Activated gamma-delta T cell (primary cell): ENCODE results near the gene STIM2.

Experiments used
- DNase-seq: peaks from one replicate; lab custom pipeline; 2025; lab: John Stamatoyannopoulos, UW

Gene STIM2

DNA sequence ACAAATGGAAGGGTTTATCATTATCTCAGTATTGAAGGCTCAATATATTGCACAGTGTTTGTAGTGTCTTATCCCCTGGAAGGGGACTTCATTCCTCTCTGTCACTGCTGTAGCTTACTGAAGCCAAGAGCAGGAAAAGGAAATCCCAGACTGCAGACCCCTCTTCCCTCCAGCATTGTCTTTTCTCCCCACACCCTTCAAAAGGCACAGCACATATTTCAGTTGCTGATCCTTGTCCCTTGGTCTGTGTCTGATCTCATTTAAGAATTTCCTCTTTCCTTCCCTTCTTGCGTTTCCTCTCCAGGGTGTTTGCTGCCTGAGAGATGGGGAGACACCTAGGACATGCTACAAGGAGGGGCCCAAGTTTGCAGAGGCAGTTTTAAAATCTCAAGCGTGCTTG, 40.1 kb downstream of the STIM2 start:
- DNase-seq: no peak

DNA sequence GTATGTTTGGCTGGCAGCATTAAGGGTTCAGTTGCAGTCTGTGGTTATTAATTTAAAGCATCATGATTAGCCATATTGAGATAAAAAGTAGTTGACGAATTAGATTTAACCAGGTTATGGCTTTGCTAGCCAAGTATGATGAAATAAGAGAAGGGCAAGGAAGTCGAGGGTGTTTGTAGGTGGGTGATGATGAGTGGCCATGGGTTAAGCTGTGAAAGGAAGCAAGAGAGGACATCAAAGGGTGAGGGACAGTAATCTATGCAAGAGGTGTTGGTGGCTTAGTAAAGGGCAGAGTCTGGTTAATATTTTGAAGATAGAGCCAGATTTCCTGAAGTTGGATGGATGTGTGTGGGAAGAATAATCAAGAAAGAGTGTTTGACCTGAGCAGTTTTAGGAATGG, 44.5 kb downstream of the STIM2 start:
- no peak for DNase-seq

DNA sequence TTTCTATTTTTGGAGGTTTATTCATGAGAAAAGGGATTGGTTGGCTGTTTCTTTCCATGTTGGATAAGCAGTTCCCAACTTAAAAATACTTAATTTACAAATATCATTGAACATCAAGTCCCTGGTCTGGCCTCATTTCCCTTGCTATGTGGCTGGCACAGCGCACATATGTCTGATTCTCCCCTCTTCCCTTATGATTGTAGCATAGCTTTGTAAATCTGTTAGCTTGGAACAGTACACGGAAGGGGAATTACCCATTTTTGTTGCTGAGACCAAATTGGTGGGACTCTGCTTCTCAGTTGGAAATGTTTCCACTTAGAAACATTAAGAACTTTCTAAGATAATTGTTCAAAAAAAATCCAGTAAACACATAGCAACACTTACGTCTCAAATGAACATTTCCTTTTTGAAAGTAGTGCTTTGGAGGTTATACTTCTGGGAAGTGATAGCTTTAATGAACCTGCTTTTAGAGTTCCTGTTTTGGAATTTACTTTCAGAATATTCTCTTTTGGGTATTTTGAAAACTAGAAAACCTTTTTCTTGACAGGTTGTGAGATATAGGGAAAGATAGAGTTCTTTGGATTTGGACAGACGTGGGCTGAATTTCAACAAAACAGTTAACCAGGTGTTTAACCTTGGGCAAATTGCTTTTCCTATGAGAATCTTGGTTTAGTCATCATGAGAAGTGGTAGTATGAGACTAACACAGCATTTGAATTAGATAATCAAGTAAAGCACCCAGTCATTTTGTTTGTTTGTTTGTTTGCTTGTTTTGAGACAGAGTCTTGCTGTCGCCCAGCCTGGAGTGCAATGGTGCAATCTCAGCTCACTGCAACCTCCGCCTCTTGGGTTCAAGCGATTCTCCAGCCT, 47.3 kb downstream of the STIM2 start:
- DNase-seq: no peak

DNA sequence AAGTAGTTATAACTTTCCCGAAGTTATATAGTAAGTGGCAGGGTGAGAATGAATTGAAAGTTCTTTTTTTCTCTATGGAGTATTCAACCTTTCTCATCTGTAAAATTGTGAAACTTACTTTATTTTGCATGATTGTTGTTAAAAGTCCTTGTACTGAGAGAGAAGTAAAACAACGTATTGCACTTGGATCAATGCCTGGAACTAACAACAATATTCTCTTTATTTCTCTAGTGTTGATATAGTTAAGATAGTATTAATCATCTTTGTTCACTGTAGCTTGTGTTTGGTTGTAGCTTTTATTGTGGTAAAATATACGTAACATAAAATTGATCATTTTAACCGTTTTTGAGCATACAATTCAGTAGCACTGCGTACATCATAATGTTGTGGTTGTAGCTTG, 48.7 kb downstream of the STIM2 start:
- no peak for DNase-seq

DNA sequence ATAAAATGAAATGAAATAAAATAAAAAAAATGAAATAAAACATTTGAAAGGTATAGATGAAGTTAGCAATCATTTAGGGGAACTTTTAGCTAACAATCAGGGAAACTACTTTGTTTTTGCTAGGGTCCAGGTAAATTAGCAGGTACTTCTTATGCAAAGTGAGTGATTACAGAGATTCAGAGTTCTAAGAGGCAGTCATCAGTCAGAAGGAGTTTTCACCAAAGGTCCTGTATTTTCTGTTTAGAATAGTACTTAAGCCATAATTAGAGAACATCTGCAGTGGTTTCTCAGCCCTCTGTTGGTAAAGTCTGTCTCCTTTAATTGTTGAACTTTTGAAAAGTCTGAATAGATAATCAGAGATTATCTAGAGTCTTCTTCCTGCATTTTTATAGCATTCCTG, 50.6 kb downstream of the STIM2 start:
- DNase-seq: no peak

DNA sequence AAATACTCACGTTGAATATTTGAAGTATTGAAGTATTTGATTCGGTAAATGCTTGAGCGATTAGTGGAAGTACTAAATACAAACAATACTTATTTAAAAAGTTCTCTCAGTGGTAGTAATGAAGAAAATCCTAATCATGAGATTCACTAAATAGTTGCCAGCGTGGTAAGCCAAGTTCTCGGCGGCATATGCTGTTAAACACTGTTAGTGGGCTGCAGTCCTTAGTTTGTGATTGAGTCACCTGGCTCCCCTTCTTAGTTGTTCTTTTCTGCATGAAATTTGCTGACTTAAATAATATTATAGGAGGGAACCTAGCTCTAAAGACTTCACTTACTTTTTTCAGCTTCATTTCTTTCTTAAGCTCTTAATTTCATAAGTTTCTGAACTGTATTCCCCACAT, 51.4 kb downstream of the STIM2 start:
- no peak for DNase-seq

DNA sequence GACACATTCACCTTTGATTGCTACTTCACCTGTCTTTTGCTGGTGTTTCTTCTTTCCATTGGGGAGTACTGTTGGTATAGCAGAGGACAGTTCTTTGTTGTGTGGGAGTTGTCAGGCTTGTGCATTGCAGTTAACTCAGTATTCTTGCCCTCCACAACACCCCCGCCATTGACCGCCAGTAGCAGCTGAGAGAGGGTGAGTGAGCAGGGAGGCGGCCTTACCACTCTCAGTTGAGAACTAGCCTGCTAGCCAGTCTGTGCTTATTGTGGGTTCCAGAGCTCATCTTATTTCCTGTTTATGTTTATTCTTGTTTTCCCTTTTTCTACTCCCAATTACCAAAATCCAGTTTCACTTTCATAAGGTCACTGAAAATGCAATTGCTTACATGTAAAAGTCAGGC, 52.2 kb downstream of the STIM2 start:
- no peak for DNase-seq

DNA sequence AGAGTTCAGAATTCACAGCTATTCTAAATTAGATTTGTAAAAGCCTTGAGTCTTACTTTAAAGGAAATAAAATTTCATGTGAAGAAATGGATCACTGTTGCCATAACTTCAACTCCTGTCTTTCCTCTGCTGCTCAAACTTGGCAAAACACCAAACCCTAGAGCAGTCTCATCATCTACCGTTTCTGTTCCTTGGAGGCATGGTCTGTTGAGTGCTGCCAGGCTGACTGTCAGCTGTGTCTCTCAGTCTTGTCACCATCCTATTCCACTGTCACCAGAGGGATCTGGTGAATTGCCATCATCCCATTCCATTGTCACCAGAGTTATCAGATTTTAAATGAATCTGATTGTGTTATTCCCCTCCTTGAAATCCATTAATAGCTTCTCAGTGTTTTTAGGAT, 55.6 kb downstream of the STIM2 start:
- no peak for DNase-seq

DNA sequence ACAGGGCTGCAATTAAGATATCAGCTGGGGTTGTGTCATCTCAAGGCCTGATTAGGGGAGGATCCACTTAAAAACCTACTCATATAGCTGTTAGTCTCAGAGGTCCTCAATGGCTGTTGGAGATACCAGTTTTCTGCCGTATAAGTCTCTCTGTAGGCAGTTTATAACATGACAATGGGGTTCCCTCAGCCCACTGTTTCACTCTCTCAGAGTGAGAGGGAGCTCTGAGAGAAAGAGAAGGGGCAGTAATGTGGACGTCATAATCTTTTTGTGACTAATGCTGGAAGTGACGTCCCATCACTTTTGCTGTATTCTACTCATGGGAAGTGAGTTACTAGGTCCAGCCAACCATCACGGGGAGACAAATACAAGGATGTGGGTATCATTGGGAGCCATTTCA, 70.3 kb downstream of the STIM2 start:
- DNase-seq: no peak

DNA sequence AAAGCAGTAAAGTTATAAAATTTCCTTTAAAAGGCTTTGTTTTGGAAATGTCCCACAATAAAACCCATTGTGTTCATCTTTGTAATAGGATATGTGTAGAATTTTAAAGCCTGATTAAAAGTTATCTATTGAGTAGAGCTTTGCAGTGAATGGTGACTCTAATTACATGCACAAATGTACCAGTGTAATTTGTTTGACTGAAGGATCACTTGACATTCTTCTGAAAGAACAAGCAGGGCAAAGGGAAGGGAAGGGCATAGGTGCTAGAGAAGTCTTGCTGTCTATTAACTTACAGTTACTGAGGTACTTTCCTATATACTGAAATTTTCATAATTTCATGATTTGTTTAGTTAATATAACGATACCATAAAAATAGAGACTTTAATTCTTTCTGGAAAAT, 70.8 kb downstream of the STIM2 start:
- DNase-seq: no peak

DNA sequence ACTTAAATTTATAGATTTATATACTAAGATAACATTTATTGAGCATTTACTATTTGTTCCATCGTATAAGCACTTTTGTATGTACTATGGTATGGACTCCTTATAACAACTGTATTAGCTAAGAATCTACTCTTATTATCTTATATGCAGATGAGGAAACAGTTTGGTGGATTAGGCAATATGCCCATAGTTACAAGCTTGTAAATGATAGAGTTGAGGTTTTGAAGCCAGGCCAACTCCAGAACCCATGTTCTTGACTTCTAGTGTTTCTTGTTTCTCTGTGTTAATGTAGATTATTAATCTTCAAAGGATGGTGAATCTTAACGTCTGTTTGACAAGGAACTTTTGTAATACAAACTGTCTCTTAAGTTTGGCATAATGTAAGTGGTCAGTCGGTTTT, 71.3 kb downstream of the STIM2 start:
- DNase-seq: no peak

DNA sequence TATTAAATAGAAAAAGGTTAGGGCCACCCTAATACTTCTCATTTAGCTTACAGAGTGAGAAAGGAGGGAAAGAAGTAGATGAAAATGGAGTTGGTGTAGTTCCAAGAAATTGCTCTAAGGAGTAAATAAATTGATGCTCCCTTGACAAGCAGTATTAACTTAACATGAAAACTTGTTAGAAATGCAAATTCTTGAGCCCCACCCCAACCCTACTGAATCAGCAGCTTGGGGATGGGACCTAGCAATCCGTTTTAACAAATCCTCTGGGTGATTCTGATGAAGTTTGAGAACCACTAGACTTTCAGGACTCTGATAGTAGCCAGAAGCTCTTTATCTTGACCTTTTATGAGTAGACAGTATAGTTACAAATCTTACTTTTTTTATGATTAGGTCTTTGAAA, 74.8 kb downstream of the STIM2 start:
- DNase-seq: no peak

DNA sequence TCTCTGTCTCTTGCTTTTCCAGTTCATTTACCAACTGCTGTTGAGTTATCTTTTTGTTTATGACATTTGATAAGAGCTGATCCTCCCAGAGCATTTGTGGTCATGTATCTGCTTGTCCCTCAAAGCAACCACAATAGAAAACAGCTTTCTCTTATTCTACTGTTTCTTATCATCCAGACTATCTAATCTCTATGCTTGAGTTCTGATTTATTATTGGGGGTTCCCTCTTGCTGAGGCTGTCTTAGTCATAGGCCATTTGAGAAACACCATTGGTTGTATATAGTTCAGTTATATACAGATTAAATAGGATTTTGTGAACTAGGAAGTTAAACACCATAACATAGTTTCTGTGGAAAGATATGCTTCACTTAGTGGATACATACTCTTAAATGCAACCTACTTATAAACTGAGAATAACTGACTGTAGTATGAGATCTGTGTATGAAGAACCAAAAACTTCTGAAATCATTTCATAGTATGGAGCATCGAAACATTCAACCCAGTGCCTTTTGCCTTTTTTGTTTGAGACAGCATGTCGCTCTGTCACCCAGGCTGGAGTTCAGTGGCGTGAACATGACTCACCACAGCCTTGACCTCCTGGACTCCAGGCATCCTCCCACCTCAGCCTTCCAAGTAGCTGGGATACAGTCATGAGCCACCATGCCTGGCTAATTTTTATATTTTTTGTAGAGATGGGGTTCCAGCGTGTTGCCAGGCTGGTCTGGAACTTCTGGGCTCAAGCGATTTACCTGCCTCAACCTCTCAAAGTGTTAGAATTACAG, 75.8 kb downstream of the STIM2 start:
- no peak for DNase-seq

DNA sequence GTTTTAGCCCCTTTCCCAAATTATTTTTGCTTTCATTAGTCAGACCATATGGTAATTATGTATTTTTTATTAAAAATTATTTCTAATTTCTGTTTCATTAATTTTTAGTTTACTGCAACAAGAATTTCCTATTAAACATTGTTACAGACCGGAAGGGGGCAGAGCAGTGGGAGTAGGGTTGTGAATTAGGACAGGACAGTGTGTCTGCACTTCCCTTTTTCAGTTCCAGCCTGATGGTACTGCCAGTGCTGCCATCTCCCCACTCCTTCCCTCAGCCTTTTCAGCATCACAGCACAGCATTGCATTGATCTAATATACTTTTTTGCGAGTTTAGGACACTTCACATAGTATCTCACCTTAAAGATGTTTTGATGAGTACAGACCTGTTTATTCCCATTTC, 76.5 kb downstream of the STIM2 start:
- DNase-seq: no peak

DNA sequence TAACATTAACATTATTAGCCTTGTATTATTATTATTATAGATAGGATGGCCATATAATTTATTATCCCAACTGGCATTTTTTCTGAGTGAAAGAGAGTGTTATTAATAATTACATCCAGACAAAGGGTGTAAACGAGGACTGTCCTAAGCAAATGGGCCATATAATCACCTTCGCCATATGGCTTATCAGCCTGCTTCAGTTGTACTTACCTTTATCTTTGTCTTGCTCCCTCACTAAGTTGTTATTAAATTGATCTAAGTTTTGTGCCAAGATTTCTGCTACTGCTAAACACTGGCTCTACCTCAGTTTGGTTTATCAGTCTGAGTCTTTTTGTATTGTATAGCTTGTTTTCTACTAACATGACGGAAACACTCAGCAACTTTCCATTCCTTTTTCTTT, 76.9 kb downstream of the STIM2 start:
- DNase-seq: no peak

DNA sequence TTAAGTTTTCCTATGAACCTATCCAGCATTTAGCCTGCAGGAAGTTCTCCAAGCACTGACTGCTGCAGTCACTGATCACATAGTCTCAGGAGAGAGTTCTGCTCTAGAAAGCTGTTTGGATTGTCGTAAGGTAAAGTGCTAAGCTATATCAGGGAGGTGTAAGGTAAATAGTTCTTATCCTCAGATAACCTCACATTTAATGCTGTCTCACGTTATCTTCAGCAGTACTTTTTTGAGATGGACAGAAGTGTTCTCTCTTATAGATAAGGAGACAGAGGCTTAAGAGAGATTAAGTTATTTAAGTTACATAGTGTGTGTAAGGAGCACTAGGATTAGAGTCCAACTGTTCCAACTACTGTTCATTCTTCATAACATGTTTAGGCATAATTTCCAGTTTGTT, 77.9 kb downstream of the STIM2 start:
- no peak for DNase-seq

DNA sequence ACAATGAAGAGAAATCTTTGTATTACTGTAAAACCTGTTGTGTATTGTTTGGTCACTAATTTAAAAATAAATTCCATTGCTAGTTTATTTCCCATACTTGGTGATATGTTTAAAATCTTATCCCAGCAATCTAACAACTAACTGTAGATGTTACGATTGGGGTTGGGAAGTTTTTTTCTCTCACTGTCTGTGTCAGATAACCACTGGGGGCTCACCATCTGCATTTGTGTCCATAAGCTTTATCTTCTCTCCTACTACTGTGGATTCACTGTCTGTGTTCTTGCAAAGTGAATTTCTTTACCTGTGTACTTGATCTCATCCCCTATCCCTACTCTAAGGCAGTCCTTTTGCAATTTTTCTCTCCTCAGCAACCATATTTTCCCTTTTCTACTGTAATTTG, 81.3 kb downstream of the STIM2 start:
- no peak for DNase-seq

DNA sequence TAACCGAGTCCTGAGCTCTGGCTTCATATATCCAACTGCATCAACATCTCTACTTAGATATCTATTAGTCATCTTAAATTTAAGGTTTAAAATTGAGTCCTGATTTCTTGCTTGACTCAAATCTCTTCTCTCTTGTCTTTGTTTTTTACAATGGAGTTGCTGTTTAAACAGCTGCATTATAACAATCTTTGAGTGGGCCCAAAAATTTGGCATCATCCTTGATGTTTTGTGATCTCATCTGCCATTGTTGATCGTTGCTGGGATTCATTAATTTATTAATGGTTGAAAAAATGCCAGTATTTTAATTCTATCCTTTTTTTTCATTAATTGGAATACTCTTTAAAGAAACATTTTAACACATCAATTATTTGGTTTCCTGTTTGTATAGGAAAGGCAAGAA, 82.2 kb downstream of the STIM2 start:
- DNase-seq: no peak

DNA sequence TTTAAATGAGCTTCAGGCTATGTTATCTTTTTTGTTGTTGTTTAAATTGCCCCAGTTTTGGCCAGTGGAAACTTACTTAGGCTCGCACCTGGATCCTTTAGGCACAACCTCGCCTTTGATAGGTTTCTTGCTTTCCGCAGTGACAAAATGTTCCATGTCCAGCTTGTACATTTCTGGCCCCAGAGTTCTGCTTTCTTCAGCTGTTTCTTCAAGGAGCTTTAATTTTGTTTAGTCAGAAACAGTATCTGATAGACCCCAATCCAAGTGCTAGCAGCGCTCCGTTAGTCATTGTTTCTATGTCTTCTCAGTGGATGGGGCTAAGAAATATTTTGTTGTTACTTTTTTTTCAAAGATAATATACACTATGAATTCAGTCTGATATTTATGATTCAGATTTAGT, 82.8 kb downstream of the STIM2 start:
- DNase-seq: no peak

DNA sequence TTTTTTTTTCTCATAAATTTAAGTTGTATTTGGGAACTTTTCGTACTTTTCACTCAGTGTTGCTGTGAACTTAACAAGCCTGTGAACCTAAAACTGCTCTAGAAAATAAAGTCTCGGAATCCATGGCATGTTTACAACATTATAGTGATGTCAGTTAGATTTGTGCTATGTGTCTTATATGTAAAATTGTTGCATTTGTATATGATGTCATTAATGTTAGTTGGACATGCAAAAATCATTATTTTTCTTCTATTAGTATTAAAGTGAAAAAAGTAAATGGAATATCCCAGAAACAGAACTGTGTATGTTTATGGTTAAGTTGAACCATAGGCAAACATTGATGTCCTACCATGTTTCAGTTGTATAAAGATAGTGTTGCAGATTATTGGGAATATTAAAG, 85.2 kb downstream of the STIM2 start:
- no peak for DNase-seq

DNA sequence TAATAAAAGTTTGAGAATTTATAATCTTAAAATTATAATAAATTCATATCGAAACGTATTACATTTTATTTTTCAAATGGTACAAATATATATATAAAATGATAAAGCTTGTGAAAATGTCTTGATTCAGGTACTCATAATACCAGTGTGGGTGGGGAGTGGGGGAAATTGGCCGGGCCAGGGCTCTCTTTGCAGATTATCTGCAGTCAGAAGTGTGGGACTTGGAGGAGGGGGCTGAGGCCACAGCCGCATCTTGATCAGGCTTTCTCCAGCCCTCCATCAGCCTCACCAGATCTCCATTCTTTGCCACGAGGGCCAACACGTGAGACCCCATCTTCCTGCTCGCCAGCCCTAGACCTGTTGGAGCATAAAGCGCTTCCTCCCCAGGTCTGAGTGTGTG, 86.7 kb downstream of the STIM2 start:
- no peak for DNase-seq

DNA sequence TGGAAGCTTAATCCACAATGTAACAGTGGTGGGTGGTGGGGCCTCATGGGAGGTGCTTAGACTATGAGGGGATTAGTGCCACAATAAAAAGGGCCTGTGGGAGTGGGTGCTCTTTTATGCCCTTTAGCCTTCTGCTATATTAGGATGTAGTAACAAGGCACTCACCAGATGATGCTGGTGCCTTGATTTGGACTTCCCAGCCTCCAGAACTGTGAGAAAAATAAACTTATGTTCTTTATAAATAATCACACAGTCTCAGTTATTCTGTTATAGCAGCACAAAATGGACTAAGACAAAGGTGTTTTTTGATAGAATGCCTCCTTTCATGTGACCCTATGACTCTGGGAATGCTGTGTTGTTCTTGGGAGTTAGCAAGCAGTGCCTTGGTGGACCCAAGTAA, 89.8 kb downstream of the STIM2 start:
- DNase-seq: no peak

DNA sequence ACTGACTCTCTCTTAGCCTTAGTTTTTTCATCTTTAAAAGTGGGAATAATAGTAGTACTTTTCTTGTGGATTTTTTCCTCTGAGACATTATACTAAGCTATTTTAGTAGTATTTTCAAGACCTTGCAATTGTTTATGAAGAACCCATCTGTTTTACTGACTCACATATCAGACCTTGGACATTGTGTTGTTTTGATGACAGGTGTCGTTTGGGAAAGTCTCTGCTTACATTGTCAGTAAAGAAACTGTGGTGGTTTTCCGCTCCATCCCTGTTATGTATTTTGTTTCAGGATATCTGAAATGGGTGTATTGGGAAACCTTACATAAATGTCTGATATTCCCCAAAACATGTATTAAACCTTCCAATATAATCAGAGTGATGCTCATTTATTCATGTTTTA, 92.2 kb downstream of the STIM2 start:
- no peak for DNase-seq

DNA sequence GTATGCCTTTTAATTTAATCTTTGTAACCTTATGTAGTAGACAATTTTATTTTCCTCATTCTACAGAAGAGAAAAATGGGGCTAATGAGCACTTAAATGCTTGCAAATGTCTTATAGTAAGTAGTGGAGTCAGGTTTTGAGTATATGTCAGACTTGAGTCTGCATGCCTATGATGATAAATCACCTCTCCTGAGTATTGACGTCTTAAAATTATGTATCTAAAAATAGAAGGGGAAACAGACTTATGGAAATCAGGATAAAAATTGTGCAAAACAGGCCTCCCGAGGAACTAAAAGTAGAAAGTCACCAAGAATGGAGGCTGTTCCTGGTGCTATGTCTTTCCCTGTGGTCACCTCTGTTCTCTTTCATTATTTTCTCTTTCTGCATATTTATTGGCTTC, 92.7 kb downstream of the STIM2 start:
- DNase-seq: no peak
